T1000 (cell line): ENCODE measurements around the gene C1QTNF1.
A peak's percentile ranks its signal among the peaks of the same experiment; 100 is the strongest.

Experiments used
- DNase-seq: peaks from one replicate; lab custom pipeline; 2025; ENCODE audit warnings: mixed read lengths; lab: John Stamatoyannopoulos, UW

C1QTNF1 gene

DNA sequence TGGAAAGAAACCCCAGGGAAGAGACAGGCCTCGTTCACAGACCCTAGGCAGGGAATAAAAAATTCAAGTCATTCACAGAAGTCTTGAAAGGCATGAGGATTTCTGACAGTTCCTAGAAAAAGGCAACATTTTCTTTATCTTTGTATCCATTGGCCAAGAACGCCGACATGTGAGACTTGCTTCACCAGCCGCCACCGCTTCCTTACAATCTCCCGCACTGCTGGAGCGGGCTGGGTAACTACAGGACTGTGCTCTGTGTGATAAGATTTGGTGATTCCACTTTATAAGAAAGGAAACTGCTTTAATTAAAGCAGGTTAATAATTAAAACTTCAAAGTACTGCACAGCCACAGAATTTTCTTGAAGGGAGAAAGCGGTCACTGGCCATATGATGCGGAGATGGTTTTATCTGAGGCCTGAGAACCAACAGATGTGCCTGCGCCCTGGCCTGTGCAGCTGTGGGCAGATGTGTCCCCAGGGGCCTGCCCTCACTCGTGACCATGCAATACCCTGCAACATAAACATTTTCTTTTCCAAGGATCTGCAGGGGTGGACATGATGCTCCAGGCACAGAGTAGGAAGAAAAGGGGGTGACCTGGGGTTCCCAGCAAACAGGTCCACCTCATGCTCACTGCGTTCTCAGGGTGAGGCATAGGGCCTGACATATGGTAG lies 31.3 kb upstream of the C1QTNF1 start:
- DNase-seq: no peak

DNA sequence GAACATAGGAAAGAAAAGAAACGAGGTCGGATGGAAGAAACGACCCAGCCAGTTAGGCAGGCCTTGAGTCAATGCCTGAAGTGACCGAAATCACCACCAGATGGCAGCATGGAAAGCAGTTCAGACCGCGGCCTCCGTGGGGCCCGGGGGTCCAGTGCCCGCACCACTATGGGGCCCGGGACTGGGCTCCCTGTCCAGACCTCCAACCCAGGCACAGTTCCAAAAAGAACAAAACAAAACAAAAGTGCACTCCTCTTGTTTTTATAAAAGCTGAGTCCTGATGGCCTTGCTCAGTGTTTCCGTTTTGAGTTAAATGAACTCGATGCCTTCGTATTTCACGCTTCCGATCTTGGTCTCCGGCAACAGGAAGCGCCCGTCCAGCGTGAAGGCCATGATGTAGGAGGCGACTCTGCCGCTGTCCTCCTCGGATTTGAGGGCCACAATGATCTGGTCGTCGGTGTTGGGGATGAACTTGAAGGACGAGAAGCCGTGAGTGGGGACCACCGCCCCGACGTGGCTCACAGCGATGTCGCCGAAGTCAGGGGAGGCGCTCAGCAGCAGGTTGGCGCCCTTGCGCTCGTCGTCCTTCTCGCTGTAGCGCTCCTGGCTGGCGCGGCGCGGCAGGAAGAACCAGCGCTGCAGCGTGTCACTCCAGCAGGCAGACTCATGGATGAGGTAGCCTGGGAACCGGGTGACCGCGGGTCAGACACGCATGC lies 30.6 kb upstream of the C1QTNF1 start:
- DNase-seq: peak; percentile 15

DNA sequence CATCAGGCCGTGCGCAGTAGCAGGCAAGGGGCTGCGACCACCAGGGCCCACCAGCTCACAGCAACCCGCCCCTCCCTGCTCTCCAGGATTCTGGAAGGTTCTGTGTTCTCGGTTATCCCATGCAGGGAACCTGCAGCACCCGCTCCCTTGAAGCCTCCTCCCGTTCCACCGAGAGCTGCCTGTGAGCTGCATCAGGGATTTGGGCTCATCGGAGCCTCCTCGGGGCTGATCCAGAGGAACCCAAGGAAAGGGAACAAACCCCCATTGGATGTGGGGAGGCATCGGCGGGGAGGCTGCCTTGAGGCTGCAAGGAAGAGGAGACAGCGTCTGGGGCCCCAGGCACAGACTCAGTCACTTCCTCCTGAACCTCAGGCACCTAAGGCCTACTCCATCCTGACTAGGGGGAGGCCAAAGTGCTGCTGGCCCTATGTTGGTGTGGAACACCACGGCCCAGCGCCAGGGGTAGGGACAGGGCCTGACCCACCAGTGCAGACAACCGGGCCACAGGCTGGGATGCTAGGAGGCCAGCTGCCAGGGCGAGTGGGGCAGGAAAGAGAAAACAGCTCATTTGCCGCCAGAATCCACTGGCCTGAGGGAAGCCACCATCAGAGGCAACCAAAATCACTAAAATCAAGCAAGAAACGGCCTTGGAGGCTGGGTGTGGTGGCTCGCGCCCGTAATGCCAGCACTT lies 29.8 kb upstream of the C1QTNF1 start:
- no peak for DNase-seq

DNA sequence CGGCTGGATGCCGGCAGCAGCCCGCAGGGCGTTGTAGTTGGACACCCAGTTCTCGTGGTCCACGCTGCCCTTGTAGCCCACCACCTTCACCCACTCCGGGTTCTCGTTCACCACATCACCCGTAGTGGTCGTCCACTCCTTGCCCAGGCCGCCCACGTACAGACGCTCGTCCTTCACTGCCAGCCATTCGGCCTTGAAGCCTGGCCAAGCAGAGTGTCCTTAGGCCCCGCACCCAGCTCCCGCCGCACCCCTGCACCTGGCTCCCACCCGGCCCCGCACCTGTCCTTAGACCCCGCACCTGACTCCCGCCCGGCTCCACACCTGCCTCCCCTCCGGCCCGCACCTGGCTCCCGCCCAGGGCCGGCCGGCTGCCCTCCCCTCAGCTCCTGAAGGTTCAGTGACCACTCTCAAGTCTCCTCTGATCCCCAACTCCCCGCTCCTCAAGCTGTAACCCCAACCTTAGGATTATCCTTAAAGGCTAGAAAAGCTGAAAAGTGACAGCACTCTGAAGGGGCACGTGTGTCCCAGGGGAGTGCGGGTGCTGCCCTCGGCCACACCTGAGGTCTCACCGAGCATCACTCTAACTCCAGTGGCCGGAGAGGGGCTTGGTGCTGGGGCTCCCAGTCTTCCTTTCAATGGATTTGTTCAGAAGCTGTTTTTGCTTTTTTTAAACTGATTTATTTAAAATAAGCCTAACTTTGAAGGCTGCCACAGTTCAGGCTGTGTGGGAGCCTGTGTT lies 28.8 kb upstream of the C1QTNF1 start:
- no peak for DNase-seq

DNA sequence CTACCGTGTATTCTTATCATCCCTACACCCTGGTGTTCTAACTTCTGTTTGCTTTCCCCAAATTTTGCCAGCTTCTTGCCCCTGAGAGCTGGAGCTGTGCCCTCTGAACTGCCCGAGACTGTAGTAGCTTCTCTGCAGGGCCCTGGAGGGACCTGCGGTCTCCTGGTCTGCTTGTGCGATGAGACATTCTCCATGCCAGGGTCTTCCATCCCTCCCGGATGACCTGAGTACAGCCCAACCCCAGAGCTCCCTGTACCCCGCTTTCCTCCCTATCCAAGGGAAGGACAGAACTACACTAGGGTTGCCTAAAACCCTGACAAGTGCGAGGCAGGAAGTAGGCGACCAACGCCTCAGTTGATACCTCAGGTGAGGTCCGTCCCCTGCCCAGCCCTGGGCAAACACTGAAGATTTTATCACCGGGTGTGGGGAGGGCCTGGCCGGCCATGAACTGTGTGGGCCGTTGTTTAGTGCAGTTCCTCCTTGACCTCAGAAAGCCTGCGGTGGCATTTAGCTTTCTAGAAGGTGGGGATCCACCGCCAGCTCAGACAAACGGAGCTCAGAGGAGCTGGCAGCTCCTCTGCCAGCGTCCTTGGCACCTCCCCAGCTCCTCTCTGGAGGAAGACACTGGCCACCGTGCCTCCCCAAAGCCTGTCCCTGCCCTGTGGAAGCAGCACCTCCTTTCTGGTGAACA lies 28.1 kb upstream of the C1QTNF1 start:
- DNase-seq: no peak

DNA sequence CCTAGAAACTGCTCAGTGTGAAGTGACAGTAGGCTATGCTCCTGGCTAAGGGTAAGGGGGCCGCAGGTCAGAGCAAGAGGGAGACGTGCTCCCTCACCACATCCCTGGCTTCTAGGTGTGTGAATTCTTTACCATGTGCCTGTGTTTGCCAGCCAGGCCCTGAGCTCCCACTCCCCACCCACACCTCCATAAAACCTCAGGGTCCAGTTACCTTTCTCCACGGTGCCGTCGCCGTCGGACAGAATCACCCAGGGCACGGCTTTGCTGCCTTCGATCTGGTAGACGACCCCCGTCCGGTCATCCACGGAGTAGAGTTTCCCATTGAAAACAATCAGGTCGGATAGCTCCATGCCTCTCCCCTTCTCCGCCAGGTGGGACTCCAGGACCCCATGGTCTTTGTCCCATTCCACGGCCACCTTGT lies 27.2 kb upstream of the C1QTNF1 start:
- no peak for DNase-seq

DNA sequence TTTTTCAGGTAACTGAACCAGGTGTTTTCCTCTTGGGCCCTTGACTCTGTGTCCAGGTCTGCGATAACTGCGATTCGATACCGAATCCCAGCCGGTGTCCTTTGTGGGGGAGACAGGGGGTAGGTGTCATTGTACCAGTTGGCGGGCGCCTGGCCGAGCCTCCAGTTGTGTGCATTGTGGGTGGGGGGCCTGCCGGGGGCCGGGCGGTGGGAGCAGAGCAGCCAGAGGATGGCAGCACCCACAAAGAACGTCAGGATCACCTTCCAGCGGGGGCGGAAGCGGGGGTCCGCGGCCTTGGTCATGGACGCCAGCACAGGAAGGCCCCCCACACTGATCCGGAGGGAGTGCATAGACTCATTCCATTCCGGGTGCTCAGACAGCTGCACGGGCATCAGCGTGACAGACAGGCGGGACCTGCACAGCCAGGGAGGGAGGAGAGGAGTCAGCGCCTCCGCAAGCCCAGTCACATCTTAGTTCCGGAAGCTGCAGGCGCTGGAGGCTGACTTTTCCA lies 26.7 kb upstream of the C1QTNF1 start:
- DNase-seq: no peak

DNA sequence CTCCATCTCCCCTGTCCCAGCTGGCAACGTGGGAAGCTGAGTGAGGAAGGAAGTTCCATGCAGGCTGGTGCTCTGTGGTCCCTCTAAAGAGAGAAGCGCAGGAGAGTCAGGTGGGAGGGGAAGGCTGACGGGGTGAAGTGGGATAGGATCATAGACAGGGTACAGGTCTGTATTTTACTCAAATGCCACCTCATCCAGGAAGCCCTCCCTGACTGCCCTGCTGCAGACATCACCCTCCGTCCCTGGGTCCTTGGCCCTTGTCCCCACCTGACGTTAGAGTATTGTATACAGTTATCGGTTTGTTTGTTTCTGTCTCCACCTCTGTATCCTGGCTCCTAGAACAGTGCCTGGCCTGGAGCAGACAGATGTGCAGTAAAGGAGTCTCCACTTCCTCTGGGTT lies 26.1 kb upstream of the C1QTNF1 start:
- DNase-seq: no peak

DNA sequence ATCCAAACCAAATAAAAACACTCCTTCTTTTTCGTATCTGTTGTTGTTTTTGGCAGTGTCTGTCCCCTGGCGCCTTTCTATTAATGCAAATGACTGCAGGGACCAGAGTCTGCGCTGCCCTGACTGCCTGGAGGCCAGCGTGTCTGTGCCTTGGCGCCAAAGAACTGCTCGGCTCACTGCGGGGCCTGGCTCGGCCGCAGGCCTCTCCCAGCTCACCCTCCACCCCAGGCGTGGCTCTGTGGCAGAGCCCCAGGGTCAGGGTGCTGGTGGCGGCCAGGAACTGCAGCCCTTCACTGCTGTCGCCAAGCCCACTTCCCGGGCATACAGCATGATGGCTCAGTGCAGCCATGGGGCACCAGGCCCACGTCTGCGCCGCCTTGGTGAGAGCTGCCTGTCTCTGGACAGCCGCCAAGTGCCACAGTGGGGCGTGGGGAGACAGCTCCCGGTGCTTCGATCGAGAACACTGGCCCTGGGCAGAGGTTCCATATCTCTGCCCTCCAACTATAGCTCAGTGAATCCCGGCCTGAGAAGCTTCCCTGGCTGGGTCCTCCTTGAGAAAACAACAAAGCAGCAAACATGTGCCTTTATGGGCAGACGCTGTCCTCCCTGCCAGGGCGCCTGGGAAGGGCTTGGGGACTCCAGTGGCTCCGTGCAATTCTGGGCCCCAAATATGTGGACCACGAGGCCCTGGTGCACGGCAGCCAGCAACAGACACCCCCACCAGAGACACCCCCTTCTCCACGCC lies 25.5 kb upstream of the C1QTNF1 start:
- no peak for DNase-seq

DNA sequence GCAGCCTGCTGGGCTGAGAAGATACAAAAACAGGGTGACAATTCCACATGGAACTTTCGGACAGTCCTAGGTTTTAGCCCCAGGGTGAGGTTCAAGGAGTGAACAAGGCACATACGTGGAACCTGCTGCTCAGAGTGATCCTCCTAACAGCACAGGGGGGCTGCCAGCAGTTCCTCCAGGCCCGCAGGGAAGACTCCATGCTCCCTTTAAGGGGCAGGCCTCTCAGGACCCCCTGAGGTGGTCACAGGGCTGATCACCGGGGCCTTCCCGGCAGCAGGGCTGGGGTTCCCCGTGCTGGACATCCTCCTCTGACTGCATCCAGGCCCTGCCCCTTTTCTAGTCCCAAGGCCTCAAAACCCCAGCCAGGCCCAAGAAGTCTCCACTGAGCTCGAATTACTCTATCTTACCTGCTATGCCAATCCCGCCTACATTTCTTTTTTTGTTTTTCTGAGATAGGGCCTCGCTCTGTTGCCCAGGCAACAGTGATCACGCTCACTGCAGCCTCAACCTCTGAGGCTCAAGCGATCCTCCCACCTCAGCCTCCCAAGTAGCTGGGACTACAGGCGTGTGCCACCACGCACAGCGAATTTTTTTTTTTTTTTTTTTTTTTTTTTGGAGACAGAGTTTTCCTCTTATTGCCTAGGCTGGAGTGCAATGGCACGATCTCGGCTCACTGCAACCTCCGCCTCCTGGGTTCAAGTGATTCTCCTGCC lies 24.8 kb upstream of the C1QTNF1 start:
- DNase-seq: no peak

DNA sequence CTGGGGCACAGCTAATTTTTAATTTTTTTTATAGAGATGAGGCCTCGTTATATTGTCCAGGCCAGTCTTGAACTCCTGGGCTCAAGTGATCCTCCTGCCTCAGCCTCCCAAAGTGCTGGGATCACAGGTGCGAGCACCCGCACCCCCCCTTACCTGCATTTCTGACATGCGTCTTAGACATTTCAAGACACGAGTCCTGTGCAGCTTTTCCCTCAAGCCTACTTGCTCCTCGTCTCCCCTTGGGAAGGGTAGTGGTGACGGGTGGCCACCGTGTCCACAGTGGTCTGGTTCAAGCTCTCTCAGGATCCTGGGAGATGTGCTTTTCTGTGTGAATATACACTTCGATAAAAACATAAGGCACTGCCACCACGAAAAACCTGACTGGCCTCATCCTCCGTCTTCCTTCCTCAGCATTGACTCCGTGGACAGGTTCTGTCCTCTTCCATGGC lies 24.0 kb upstream of the C1QTNF1 start:
- no peak for DNase-seq

DNA sequence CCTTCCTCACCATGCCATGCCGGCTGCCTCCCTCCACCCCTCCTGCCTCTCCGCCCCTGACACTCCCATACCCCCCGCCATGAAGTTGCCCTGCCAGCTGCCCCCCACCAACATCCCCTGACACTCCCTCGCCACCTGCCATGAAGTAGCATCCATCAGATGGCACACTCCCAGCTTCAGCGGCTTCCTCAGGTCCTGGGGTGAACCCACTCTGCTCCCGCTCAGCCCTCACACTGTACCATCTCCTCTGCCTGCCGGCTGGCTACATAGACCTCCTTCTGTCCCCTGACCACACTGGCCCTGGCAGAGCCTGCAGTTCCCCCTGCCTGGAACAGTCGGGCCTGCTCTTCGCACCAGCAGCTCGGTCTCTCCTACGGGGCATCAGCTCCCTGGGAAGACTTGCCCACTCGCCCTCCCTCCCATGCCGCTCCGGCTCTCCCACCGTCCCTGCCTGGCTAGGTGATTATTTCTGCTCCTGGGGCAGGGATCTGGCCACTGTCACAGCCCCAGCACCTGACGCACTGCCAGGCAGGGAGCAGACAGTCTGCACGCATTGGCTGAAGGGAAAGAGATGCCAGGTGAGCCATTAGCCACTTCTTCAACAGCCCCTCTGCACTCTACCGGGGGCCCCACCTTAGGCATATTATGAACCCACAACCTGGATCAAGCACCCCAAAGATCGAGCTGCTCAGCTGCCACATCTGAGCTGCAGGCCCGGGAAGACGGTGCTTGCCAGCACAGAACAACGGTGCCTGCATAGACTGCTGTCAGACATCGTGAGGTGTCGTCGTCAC lies 23.4 kb upstream of the C1QTNF1 start:
- no peak for DNase-seq

DNA sequence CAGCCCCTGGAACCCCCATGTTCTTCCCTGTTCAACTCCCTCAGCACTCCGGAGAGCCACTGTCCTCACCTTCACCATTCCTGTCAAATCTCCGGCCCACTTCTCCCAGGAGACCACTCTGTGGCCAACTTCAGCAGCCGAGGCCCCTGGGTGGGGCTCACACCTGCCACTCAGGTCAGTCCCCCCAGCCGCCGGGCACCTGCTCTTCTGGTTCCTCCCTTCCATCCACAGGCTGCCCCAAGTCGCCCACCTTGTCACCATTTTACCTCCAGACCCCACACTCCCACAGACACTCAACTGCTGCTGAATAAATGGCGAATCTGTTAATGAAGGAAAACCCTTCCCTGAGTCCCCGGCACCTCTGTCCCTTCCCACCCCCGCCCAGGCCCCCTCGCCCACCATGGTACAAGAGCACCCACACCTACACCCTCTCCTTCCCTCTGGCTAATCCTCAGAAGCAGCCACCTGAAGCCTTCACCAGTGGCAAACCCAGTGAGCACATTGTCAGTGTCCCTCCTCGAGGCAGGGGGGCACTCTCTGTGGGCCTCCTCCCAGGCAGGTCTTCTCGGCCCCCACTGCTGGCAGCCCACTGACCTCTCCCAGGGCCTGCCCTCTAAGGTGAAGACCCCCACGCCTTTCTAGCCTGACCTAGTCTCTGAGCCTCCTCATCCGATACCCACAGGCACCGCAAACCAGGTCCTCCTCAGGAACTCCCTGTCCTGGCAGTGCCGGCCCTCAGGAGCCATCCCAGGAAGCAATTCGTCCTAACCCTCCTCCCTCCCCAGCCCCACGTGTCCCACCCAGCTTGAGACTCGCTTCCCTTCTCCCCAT lies 22.6 kb upstream of the C1QTNF1 start:
- no peak for DNase-seq

DNA sequence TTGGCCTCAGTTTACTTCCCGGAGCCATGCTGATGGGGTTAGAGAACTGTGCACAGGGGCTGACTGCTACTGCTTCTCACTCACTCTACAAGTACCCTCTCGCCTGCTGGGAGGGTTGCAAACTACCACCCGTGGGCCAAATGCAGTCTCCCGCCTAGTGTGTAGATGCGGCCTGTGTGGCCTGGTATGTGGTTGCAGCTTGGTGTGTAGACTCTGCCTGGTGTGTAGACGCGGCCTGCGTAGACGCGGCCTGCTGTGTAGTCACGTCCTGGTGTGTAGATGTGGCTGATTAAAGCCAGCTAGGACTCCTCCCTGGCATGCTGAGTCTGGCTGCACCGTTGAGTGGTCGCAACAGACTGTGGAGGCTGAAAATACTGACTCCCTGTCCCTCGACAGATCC lies 21.7 kb upstream of the C1QTNF1 start:
- no peak for DNase-seq

DNA sequence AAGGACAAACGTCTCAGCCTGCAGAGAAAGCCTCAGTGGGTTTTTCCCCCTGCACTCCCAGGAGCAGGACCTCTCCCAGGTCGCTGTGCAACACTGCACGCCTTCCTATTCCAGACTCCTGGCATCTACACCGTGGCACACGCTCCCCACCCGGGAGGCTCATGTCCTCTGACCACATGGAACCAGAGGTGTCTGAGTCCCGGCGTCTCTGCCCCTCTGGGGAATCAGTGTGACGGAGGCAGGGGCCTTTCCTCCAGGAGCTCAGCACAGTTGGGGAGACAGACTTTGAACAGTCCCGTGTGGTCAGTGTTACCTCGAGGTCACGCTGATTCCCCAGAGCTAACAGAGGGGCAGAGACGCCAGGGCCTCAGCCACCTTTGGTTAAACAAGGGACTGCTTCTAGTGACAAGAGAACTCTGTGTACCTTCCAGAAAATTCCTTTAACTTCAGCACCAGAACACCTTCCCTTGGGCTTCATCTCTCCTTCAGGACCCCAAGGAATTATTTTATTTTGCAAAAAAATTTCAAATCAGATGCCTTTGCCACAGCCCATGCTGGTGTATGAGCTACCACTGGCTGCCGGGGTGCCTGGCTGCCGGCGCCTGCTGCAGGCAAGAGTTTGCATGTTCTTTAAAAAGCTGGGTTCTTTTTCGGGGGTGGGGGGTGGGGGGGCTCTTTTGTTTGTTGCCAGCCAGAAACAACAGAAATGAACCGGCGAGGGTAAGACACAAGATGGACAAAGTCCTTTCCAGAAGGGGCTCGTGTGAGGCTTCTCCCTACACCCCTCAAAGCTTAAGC lies 21.0 kb upstream of the C1QTNF1 start:
- no peak for DNase-seq

DNA sequence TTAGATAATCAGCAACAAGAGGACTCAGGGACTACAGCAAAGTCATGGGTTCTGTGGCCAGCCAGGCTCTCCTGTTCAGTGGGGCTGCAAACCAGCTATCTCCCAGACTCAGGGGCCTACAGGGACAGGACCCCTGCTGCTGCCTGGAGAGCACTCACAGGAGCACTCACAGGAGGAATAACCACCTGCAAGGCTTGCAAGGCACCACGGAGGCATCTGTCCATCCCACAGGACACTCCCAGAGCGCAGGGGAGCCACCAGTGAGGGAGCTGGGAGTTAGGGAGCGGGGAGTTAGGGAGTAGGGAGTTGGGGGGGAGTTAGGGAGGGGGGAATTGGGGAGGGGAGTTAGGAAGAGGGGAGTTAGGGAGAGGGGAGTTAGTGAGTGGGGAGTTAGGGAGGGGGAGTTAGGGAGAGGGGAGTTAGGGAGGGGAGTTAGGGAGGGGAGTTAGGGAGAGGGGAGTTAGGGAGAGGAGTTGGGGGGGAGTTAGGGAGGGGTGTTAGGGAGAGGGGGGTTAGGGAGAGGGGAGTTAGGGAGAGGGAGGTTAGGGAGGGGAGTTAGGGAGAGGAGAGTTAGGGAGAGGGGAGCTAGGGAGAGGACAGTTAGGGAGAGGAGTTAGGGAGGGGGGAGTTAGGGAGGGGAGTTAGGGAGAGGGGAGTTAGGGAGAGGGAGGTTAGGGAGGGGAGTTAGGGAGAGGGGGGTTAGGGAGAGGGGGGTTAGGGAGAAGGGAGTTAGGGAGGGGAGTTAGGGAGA lies 20.1 kb upstream of the C1QTNF1 start:
- DNase-seq: no peak
